Colon (tissue), 2 donors: ENCODE data around the gene DUSP28.
"Not testable (repeated sequence)": the region's sequence is repeated elsewhere in the genome, so short reads cannot be mapped to it uniquely, and the experiment has no call there.

ENCODE experiments used
- FAIRE-seq: peaks from 2 replicates; lab custom pipeline; 2012; peaks lifted over from hg19 to GRCh38; lab: Jason Lieb, UNC
- donor health status: control.
- donor health status: control.

The DUSP28 gene

GRCh38 chr2:240527153-240527750, 32.9 kb upstream of the DUSP28 start:
- no peak for FAIRE-seq

GRCh38 chr2:240528406-240529040, 31.6 kb upstream of the DUSP28 start:
- FAIRE-seq, result no peak

GRCh38 chr2:240529344-240529999, 30.7 kb upstream of the DUSP28 start:
- no peak for FAIRE-seq

- FAIRE-seq, result no peak
Measured at GRCh38 chr2:240530181-240530580, 30.0 kb upstream of the DUSP28 start.

GRCh38 chr2:240531038-240531437, 29.1 kb upstream of the DUSP28 start:
- FAIRE-seq, result no peak

- FAIRE-seq, result no peak
Measured at GRCh38 chr2:240532031-240532775, 28.0 kb upstream of the DUSP28 start.

GRCh38 chr2:240538031-240538780, 22.0 kb upstream of the DUSP28 start:
- FAIRE-seq, result no peak

GRCh38 chr2:240539101-240539500, 21.1 kb upstream of the DUSP28 start:
- not testable (repeated sequence) for FAIRE-seq

GRCh38 chr2:240539906-240540305, 20.3 kb upstream of the DUSP28 start:
- FAIRE-seq, result no peak

GRCh38 chr2:240551288-240551687, 8.9 kb upstream of the DUSP28 start:
- FAIRE-seq, result no peak

- FAIRE-seq, result no peak
Measured at GRCh38 chr2:240551811-240552210, 8.3 kb upstream of the DUSP28 start.

GRCh38 chr2:240553956-240554480, 6.1 kb upstream of the DUSP28 start:
- FAIRE-seq, result no peak

- no peak for FAIRE-seq
Measured at GRCh38 chr2:240554767-240555493, 5.2 kb upstream of the DUSP28 start.

GRCh38 chr2:240555541-240556250, 4.5 kb upstream of the DUSP28 start:
- FAIRE-seq, result no peak

GRCh38 chr2:240556553-240557100, 3.5 kb upstream of the DUSP28 start:
- no peak for FAIRE-seq

- no peak for FAIRE-seq
Measured at GRCh38 chr2:240557101-240557751, 2.9 kb upstream of the DUSP28 start.

GRCh38 chr2:240557808-240558207, 2.3 kb upstream of the DUSP28 start, which contains the start of gene ANKMY1:
TSS of gene ANKMY1 (minus strand) at chr2:240557988. CDS start at chr2:240557335, 653 bp downstream.
- no peak for FAIRE-seq

- FAIRE-seq, result no peak
Measured at GRCh38 chr2:240558236-240558761, 1.9 kb upstream of the DUSP28 start.

- FAIRE-seq, result no peak
Measured at GRCh38 chr2:240559286-240559685, 871 bp upstream of the DUSP28 start.
